Uterus (tissue), 4 donors: ENCODE data around the gene HNRNPUL1. TPM values are rescaled to one million over a fixed set of nuclear protein-coding genes. Genes with fewer than 3 reads are reported as not detected.

ENCODE experiments used
- DNase-seq, 2 donors: peaks; one replicate each; pipeline ENCODE4 v3.0.0-alpha.2; 2019 to 2020
- H3K27ac ChIP-seq, 2 donors: fragments of 200-600 bp; sonication (generic); 1 replicate in 1 of 2; 2 replicates in 1 of 2; pipeline ENCODE4 v1.5.1; 2016 to 2018
- H3K27me3 ChIP-seq, 2 donors: fragments of 200-600 bp; sonication (generic); one replicate each; pipeline ENCODE4 v1.5.1; 2018 to 2019; ENCODE audit warnings: control low read depth in 1 of 2
- H3K36me3 ChIP-seq, 2 donors: fragments of 200-600 bp; sonication (generic); one replicate each; pipeline ENCODE4 v1.5.1; 2019; ENCODE audit warnings: control low read depth in 1 of 2
- H3K4me1 ChIP-seq, 2 donors: fragments of 200-600 bp; sonication (generic); one replicate each; pipeline ENCODE4 v1.5.1; 2018 to 2019; ENCODE audit warnings: control low read depth in 1 of 2
- H3K4me3 ChIP-seq, 2 donors: fragments of 200-600 bp; sonication (generic); 1 replicate in 1 of 2; 2 replicates in 1 of 2; pipeline ENCODE4 v1.5.1; 2018 to 2019; ENCODE audit warnings: mild to moderate bottlenecking in 1 of 2
- H3K9me3 ChIP-seq, 2 donors: fragments of 200-600 bp; sonication (generic); one replicate each; pipeline ENCODE4 v1.5.1; 2019; ENCODE audit warnings: control low read depth in 1 of 2
- POLR2A ChIP-seq, 2 donors: fragments of 450-650 bp; IDR thresholded peaks; one replicate each; pipeline ENCODE4 v1.6.1; 2016; ENCODE audit warnings: antibody characterized with exemption in 2 of 2, mild to moderate bottlenecking in 1 of 2, moderate library complexity in 1 of 2
- intact Hi-C: fragments of 100-400 bp; cut with DNase I; formaldehyde crosslinking; loops from one replicate; pipeline ENCODE4 v1.15.1; 2023; ENCODE audit warnings: low total_unique reads
- total RNA-seq, 4 donors: library from RNA; depleted of rRNA in 3 of 4; stranded (reverse); fragments of >200 nt in 3 of 4; gene quantifications; one replicate each; pipeline versions ENCODE4 v1.1.0 to v1.2.4, GENCODE V29; 2014 to 2023
- TF ChIP-seq, protein P1 (sequence below), 4 experiments: fragments of 200-600 bp in 2 of 4; fragments of 450-650 bp in 2 of 4; sonication (generic) in 2 of 4; IDR thresholded peaks; one replicate each; pipeline ENCODE4 v1.5.1; 2016 to 2019; ENCODE audit warnings: antibody characterized with exemption in 4 of 4, mild to moderate bottlenecking in 2 of 4, moderate library complexity in 1 of 4
- donor health status: DM: yes; HTN: yes; CAD: no.

HNRNPUL1 gene
- total RNA-seq, 4 donors from 2014 or later: 49.7 to 219 (median 87.4) TPM

DNA sequence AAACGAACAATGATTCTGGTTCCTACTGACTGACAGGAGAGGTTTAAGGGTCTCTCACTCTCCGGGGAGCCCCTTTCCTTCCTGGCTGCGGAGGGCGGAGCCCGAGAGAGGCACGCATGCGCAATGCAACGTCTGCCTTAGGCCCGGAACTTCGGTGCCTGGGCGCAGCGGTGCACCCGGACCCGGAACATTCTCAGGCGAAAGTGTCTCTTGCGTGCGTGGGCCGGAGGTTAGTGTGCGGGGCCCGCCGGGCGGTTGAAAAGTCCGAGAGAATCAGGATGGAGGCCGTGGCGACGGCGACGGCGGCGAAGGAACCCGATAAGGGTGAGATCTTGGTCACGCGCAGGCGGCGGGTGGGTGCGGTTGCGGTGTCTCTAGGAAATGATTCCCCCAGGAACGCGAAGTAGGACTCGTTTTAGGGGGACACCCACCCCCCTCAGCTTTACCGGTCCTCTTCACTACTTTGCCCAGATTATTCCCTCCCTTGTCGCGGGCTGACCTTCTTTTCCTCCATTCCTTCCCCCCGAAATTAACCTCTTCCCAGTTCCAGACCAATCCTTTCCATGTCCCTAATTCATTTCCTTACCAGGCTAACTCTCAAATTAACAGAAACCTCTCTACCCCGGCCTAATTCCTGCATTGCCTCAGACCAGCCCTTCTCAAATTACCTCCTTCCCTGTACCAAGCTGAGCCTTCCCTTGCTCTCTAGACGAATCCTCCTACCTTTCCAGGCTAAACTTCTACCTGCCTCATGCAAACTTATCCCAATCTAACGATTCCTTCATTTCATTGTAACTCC lies 46.1 kb downstream of the HNRNPUL1 start, which contains the start of gene CCDC97:
TSS of gene CCDC97 (plus strand) at position 140 of the 799 bp plus-strand sequence. CDS start at position 279, 139 bp downstream.
- intact Hi-C loops: no loop called here
- H3K36me3 ChIP-seq: no peaks in the 10 kb centered on the region
- H3K9me3 ChIP-seq: no peaks in the 10 kb centered on the region

DNA sequence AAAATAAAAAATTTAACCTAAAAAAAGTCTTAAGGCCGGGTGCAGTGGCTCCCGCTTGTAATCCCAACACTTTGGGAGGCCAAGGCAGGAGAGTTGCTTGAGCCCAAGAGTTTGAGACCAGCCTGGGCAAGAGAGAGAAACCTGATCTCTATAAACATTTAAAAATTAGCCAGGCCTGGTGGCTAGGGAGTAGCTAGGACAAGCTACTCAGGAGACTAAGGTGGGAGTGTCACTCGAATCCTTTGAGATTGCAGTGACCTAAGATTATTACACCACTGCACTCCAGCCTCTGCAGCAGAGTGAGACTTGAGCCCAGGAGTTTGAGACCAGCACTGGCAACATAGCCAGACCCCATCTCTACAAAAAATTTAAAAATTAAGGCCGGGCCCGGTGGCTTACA lies 46.9 kb downstream of the HNRNPUL1 start:
- H3K9me3 ChIP-seq: no peaks in the 10 kb centered on the region
- intact Hi-C loops: no loop called here
- H3K4me3 ChIP-seq: peak overlapping the region; percentile 63 to 78
- no peaks in the 10 kb centered on the region for H3K36me3 ChIP-seq
- peaks cover 3 to 10% of the 10 kb centered on the region in 2 donors for H3K4me1 ChIP-seq
- DNase-seq: no peak
- TF ChIP-seq POLR2A (IDR thresholded peaks at IDR 0.05): no peak
- TF ChIP-seq, protein P1, sequence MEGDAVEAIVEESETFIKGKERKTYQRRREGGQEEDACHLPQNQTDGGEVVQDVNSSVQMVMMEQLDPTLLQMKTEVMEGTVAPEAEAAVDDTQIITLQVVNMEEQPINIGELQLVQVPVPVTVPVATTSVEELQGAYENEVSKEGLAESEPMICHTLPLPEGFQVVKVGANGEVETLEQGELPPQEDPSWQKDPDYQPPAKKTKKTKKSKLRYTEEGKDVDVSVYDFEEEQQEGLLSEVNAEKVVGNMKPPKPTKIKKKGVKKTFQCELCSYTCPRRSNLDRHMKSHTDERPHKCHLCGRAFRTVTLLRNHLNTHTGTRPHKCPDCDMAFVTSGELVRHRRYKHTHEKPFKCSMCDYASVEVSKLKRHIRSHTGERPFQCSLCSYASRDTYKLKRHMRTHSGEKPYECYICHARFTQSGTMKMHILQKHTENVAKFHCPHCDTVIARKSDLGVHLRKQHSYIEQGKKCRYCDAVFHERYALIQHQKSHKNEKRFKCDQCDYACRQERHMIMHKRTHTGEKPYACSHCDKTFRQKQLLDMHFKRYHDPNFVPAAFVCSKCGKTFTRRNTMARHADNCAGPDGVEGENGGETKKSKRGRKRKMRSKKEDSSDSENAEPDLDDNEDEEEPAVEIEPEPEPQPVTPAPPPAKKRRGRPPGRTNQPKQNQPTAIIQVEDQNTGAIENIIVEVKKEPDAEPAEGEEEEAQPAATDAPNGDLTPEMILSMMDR (IDR thresholded peaks at IDR 0.05): no peak
- peak overlapping the region; percentile 90 to 96 for H3K27ac ChIP-seq
- H3K27me3 ChIP-seq: no peaks in the 10 kb centered on the region

More for the DNA sequence above, 46.1 kb downstream of the HNRNPUL1 start, which contains the start of gene CCDC97:
- Histone ChIP-seq H3K27me3 (no peaks in the 10 kb centered on the region), H3K4me3 (peak within 1 kb of the TSS; percentile 63 to 78), H3K27ac (peak within 1 kb of the TSS; percentile 90 to 96), H3K4me1 (peaks cover 3 to 10% of the 10 kb centered on the region in 2 donors)
- peak; percentile 85 to 89 for DNase-seq
- TF ChIP-seq POLR2A (IDR thresholded peaks at IDR 0.05): peak; percentile 32 to 70
- TF ChIP-seq, protein P1 (IDR thresholded peaks at IDR 0.05): peak in 1 of 4 experiments; percentile 2

DNA sequence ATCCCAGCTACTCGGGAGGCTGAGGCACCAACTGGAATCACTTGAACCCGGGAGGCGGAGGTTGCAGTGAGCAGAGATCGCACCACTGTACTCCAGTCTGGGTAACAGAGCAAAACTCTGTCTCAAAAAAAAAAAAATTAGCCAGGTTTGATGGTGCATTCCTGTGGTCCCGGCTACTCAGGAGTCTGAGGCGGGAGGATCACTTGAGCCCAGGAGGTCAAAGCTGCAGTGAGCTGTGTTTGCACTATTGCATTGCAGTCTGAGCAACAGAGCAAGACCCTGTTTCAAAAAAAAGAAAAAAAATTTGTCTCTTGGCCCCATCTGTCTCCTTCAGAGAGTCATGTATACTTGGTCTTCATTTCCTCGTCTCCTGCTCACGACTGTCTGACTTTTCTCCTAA lies 47.4 kb downstream of the HNRNPUL1 start:
- no peak for DNase-seq
- Histone ChIP-seq H3K9me3 (no peaks in the 10 kb centered on the region), H3K27me3 (no peaks in the 10 kb centered on the region), H3K4me3 (no peak overlapping the region), H3K4me1 (peaks cover 3 to 10% of the 10 kb centered on the region in 2 donors), H3K36me3 (no peaks in the 10 kb centered on the region), H3K27ac (peak overlapping the region in 1 of 2 donors; percentile 1)
- TF ChIP-seq, protein P1 (IDR thresholded peaks at IDR 0.05): no peak
- no peak for TF ChIP-seq POLR2A (IDR thresholded peaks at IDR 0.05)
- intact Hi-C loops: no loop called here

DNA sequence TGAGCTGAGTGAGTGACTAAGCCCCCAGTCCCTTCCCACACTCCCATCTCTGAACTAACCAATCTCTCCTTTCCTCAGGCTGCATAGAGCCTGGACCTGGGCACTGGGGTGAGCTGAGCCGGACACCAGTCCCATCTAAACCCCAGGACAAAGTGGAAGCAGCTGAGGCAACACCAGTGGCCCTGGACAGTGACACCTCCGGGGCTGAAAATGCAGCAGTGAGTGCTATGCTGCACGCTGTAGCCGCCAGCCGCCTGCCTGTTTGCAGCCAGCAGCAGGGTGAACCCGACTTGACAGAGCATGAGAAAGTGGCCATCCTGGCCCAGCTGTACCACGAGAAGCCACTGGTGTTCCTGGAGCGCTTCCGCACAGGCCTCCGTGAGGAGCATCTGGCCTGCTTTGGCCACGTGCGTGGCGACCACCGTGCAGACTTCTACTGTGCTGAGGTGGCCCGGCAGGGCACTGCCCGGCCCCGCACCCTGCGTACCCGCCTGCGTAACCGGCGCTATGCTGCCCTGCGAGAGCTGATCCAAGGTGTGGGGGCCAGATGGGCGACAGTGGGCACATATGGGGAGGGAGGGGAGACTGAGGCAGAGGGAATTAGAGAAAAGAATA lies 52.2 kb downstream of the HNRNPUL1 start:
- H3K27ac ChIP-seq: no peak overlapping the region
- no peak for DNase-seq
- H3K4me1 ChIP-seq: peaks cover 0 to 2% of the 10 kb centered on the region in 2 donors
- TF ChIP-seq, protein P1 (IDR thresholded peaks at IDR 0.05): no peak
- TF ChIP-seq POLR2A (IDR thresholded peaks at IDR 0.05): no peak
- H3K36me3 ChIP-seq: no peaks in the 10 kb centered on the region
- no peaks in the 10 kb centered on the region for H3K9me3 ChIP-seq
- H3K27me3 ChIP-seq: no peaks in the 10 kb centered on the region
- intact Hi-C loops: no loop called here
- no peak overlapping the region for H3K4me3 ChIP-seq
